Small intestine (tissue), 7 donors: ENCODE measurements around the gene PHLDA1. TPM values are rescaled to one million over a fixed set of nuclear protein-coding genes. Genes with fewer than 3 reads are reported as not detected.

Source experiments
- DNase-seq, 2 donors: peaks; one replicate each; pipeline versions ENCODE4 v3.0.0 to v3.0.0-alpha.2; 2013
- FAIRE-seq: peaks from 2 replicates; lab custom pipeline; 2012; peaks lifted over from hg19 to GRCh38; lab: Jason Lieb, UNC
- H3K27ac ChIP-seq, 3 donors: one replicate each; pipeline ENCODE4 v1.5.1; 2013; ENCODE audit warnings: low read length in 2 of 3, mild to moderate bottlenecking in 2 of 3, control low read depth in 1 of 3, inconsistent platforms in 1 of 3, low read depth in 1 of 3, moderate library complexity in 1 of 3
- H3K27me3 ChIP-seq, 3 donors: one replicate each; pipeline ENCODE4 v1.6.1; 2013; ENCODE audit warnings: low read length in 3 of 3, inconsistent platforms in 1 of 3; ENCODE audit not compliant: control insufficient read depth in 3 of 3, insufficient read depth in 3 of 3
- H3K36me3 ChIP-seq, 3 donors: one replicate each; pipeline ENCODE4 v1.6.1; 2013; ENCODE audit warnings: low read length in 3 of 3, inconsistent platforms in 1 of 3, low read depth in 1 of 3, mild to moderate bottlenecking in 1 of 3, moderate library complexity in 1 of 3; ENCODE audit not compliant: control insufficient read depth in 3 of 3, insufficient read depth in 2 of 3
- H3K4me1 ChIP-seq, 3 donors: one replicate each; pipeline ENCODE4 v1.6.1; 2013; ENCODE audit warnings: low read length in 2 of 3, inconsistent platforms in 1 of 3, low read depth in 1 of 3, mild to moderate bottlenecking in 1 of 3, moderate library complexity in 1 of 3; ENCODE audit not compliant: control insufficient read depth in 3 of 3, insufficient read depth in 2 of 3
- H3K4me3 ChIP-seq, 3 donors: one replicate each; pipeline ENCODE4 v1.5.1; 2013; ENCODE audit warnings: low read length in 3 of 3, control low read depth in 1 of 3, inconsistent platforms in 1 of 3, low read depth in 1 of 3, mild to moderate bottlenecking in 1 of 3, moderate library complexity in 1 of 3
- H3K9me3 ChIP-seq, 2 donors: one replicate each; pipeline ENCODE4 v1.6.1; 2013; ENCODE audit warnings: low read depth in 1 of 2, low read length in 1 of 2; ENCODE audit not compliant: control insufficient read depth in 2 of 2, insufficient read depth in 1 of 2
- WGBS, 3 donors: extraction: QIAGEN DNeasy Blood & Tissue Kit; methylation state at CpG; one replicate each; pipeline ENCODE4 v1.1.7; 2013; 5-methylcytosine and 5-hydroxymethylcytosine counted together
- polyA plus RNA-seq, 4 donors: library from polyadenylated mRNA; stranded (reverse) in 3 of 4; unstranded in 1 of 4; fragments of 200-250 nt in 3 of 4; fragments of 120-200 nt in 1 of 4; gene quantifications; one replicate each; pipeline versions ENCODE4 v1.2.1 to v1.2.3, GENCODE V29; 2013
- donor health status: healthy with polysubstance abuse.
- donor health status: control.
- donor health status: control.
- donor health status: Bipolar disorder and iron deficiency.
- donor health status: healthy.

PHLDA1 gene
- polyA plus RNA-seq, 4 donors: 0.22 to 10.7 (median 5.3) TPM

- H3K36me3 ChIP-seq: peaks cover 0 to 4% (median 0%) of the 10 kb centered on the region in 3 donors
- H3K27me3 ChIP-seq: no peaks in the 10 kb centered on the region
- H3K4me1 ChIP-seq: no peaks in the 10 kb centered on the region
- H3K4me3 ChIP-seq: no peak overlapping the region
- 94 to 95% (median 95%) methylated on average over 3 of the region's 3 CpGs for WGBS, 3 donors
- FAIRE-seq (no peak), DNase-seq (no peak)
- H3K9me3 ChIP-seq: peaks cover 0 to 1% of the 10 kb centered on the region in 2 donors
- no peak overlapping the region for H3K27ac ChIP-seq
These were observed 41.0 kb upstream of the PHLDA1 start for GRCh38 chr12:76072568-76072967.

- Histone ChIP-seq H3K4me3 (no peak overlapping the region), H3K9me3 (no peaks in the 10 kb centered on the region), H3K27ac (no peak overlapping the region), H3K27me3 (no peaks in the 10 kb centered on the region), H3K4me1 (no peaks in the 10 kb centered on the region), H3K36me3 (peaks cover 0 to 4% (median 0%) of the 10 kb centered on the region in 3 donors)
- no peak for FAIRE-seq
- no peak for DNase-seq
These were observed 37.8 kb upstream of the PHLDA1 start for GRCh38 chr12:76069339-76069738.

GRCh38 chr12:76065917-76066316 lies 34.3 kb upstream of the PHLDA1 start:
- 96 to 98% (median 97%) methylated on average over 3 of the region's 3 CpGs for WGBS, 3 donors
- Histone ChIP-seq H3K4me1 (no peaks in the 10 kb centered on the region), H3K36me3 (peaks cover 0 to 12% (median 0%) of the 10 kb centered on the region in 3 donors), H3K27me3 (no peaks in the 10 kb centered on the region), H3K9me3 (no peaks in the 10 kb centered on the region), H3K4me3 (no peak overlapping the region), H3K27ac (no peak overlapping the region)
- DNase-seq (no peak), FAIRE-seq (no peak)

- DNase-seq: no peak
- no peak for FAIRE-seq
- no peak overlapping the region for H3K4me3 ChIP-seq
- H3K9me3 ChIP-seq: no peaks in the 10 kb centered on the region
- H3K36me3 ChIP-seq: peaks cover 0 to 11% (median 1%) of the 10 kb centered on the region in 3 donors
- no peak overlapping the region for H3K27ac ChIP-seq
- no peaks in the 10 kb centered on the region for H3K4me1 ChIP-seq
- no peaks in the 10 kb centered on the region for H3K27me3 ChIP-seq
- 88 to 100% (median 97%) methylated on average over 1 of the region's 1 CpG for WGBS, 3 donors
These were observed 33.3 kb upstream of the PHLDA1 start for GRCh38 chr12:76064904-76065303.

- FAIRE-seq (no peak), DNase-seq (no peak)
- Histone ChIP-seq H3K27ac (no peak overlapping the region), H3K36me3 (peaks cover 0 to 23% (median 3%) of the 10 kb centered on the region in 3 donors), H3K4me3 (no peak overlapping the region), H3K9me3 (no peaks in the 10 kb centered on the region), H3K4me1 (no peaks in the 10 kb centered on the region), H3K27me3 (no peaks in the 10 kb centered on the region)
- WGBS, 3 donors: 37 to 52% (median 51%) methylated on average over 2 of the region's 2 CpGs
These were observed 28.5 kb upstream of the PHLDA1 start for GRCh38 chr12:76060111-76060510.

- FAIRE-seq: no peak
- 94 to 96% (median 95%) methylated on average over 7 of the region's 7 CpGs for WGBS, 3 donors
These were observed 25.8 kb upstream of the PHLDA1 start for GRCh38 chr12:76057326-76057725.

GRCh38 chr12:76055393-76055792 lies 23.8 kb upstream of the PHLDA1 start:
- H3K27ac ChIP-seq: no peak overlapping the region
- no peaks in the 10 kb centered on the region for H3K4me1 ChIP-seq
- WGBS, 3 donors: 81 to 95% (median 93%) methylated on average over 2 of the region's 2 CpGs
- FAIRE-seq: no peak
- DNase-seq: no peak
- no peaks in the 10 kb centered on the region for H3K9me3 ChIP-seq
- H3K4me3 ChIP-seq: no peak overlapping the region
- H3K36me3 ChIP-seq: peaks cover 0 to 24% (median 2%) of the 10 kb centered on the region in 3 donors
- no peaks in the 10 kb centered on the region for H3K27me3 ChIP-seq

More at GRCh38 chr12:76057326-76057725, 25.8 kb upstream of the PHLDA1 start:
- Histone ChIP-seq H3K4me3 (no peak overlapping the region), H3K27ac (no peak overlapping the region), H3K27me3 (no peaks in the 10 kb centered on the region), H3K9me3 (no peaks in the 10 kb centered on the region), H3K4me1 (no peaks in the 10 kb centered on the region), H3K36me3 (peaks cover 0 to 20% (median 3%) of the 10 kb centered on the region in 3 donors)
- DNase-seq: no peak

GRCh38 chr12:76049575-76050251 lies 18.1 kb upstream of the PHLDA1 start:
- H3K36me3 ChIP-seq: peaks cover 0 to 12% (median 0%) of the 10 kb centered on the region in 3 donors

More at GRCh38 chr12:76049575-76050251, 18.1 kb upstream of the PHLDA1 start:
- 90 to 97% (median 95%) methylated on average over 4 of the region's 4 CpGs for WGBS, 3 donors
- FAIRE-seq (no peak), DNase-seq (no peak)
- Histone ChIP-seq H3K27ac (no peak overlapping the region), H3K4me3 (no peak overlapping the region), H3K27me3 (no peaks in the 10 kb centered on the region), H3K9me3 (no peaks in the 10 kb centered on the region), H3K4me1 (no peaks in the 10 kb centered on the region)
